ENCODE data around the gene FARSA. TPM values are rescaled to one million over a fixed set of nuclear protein-coding genes. Genes with fewer than 3 reads are reported as not detected.

The FARSA gene
- total and polyA plus RNA-seq, 2 of the 13 experiments (the other 11 are each of a cell fraction or from before 2014, with no cell fraction given): 25.9 to 72.0 TPM

- TF ChIP-seq SP4 (CRISPR knock-in tag; IDR thresholded peaks at IDR 0.05) (peak; percentile 34; the same call in 1 of the 2 replicates), GATAD1 (CRISPR knock-in tag; IDR thresholded peaks at IDR 0.05) (0 out of 2 replicates have a peak, but pooled peaks have one; percentile 10), MLX (CRISPR knock-in tag; IDR thresholded peaks at IDR 0.05) (no peak), RELA (CRISPR knock-in tag; IDR thresholded peaks at IDR 0.05) (no peak), UBTF (CRISPR knock-in tag; IDR thresholded peaks at IDR 0.05) (peak; percentile 92), NRL (CRISPR knock-in tag; IDR thresholded peaks at IDR 0.05; ENCODE audit: borderline replicate concordance) (peak; percentile 54; the same call in 1 of the 2 replicates), MED13 (CRISPR knock-in tag; IDR thresholded peaks at IDR 0.05) (no peak), KDM2A (CRISPR knock-in tag; IDR thresholded peaks at IDR 0.05; ENCODE audit: borderline replicate concordance, low read depth) (peak; percentile 50), ZEB1 (IDR thresholded peaks at IDR 0.05; ENCODE audit: insufficient replicate concordance, low read depth) (peak; percentile 88), NFKB2 (CRISPR knock-in tag; IDR thresholded peaks at IDR 0.05; ENCODE audit: borderline replicate concordance) (0 out of 2 replicates have a peak, but pooled peaks have one; percentile 41), SAFB2 (CRISPR knock-in tag; IDR thresholded peaks at IDR 0.05; ENCODE audit: borderline replicate concordance, low read depth) (0 out of 2 replicates have a peak, but pooled peaks have one; percentile 17), POLR2A (IDR thresholded peaks at IDR 0.05; ENCODE audit: insufficient read depth in 1 of 2, low read depth in 2 of 2, low read length in 2 of 2) (0 out of 4 replicates have a peak, but pooled peaks of 1 of the 2 experiments have one; percentile 30), SRY (CRISPR knock-in tag; IDR thresholded peaks at IDR 0.05) (0 out of 2 replicates have a peak, but pooled peaks have one; percentile 22), MYC (CRISPR knock-in tag; IDR thresholded peaks at IDR 0.05; ENCODE audit: borderline replicate concordance) (peak; percentile 50; the same call in 1 of the 2 replicates), ZXDC (CRISPR knock-in tag; IDR thresholded peaks at IDR 0.05) (no peak), ZNF180 (CRISPR knock-in tag; IDR thresholded peaks at IDR 0.05; ENCODE audit: borderline replicate concordance, low read depth) (no peak), STAG1 (CRISPR knock-in tag; IDR thresholded peaks at IDR 0.05) (peak; percentile 65), ZNF891 (CRISPR knock-in tag; IDR thresholded peaks at IDR 0.05) (peak; percentile 28), CREB3 (CRISPR knock-in tag; IDR thresholded peaks at IDR 0.05) (no peak), PHF8 (CRISPR knock-in tag; IDR thresholded peaks at IDR 0.05) (peak; percentile 40; the same call in 1 of the 2 replicates), MZF1 (CRISPR knock-in tag; IDR thresholded peaks at IDR 0.05; ENCODE audit: borderline replicate concordance) (no peak)
These were observed 48.4 kb downstream of the FARSA start (continued) for GRCh38 chr19:12884926-12885748.

Measured in HepG2 (cell line).